ENCODE data around the gene FAM50A.

GRCh38 chrX:154465601-154466000 is 21.7 kb downstream of the FAM50A start:
- TF ChIP-seq, protein P1, sequence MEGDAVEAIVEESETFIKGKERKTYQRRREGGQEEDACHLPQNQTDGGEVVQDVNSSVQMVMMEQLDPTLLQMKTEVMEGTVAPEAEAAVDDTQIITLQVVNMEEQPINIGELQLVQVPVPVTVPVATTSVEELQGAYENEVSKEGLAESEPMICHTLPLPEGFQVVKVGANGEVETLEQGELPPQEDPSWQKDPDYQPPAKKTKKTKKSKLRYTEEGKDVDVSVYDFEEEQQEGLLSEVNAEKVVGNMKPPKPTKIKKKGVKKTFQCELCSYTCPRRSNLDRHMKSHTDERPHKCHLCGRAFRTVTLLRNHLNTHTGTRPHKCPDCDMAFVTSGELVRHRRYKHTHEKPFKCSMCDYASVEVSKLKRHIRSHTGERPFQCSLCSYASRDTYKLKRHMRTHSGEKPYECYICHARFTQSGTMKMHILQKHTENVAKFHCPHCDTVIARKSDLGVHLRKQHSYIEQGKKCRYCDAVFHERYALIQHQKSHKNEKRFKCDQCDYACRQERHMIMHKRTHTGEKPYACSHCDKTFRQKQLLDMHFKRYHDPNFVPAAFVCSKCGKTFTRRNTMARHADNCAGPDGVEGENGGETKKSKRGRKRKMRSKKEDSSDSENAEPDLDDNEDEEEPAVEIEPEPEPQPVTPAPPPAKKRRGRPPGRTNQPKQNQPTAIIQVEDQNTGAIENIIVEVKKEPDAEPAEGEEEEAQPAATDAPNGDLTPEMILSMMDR (conservative IDR thresholded peaks at IDR 0.05), result no peak
- no peak for TF ChIP-seq EZH2 (IDR thresholded peaks at IDR 0.05; ENCODE audit: low read depth)
